Breast epithelium (tissue), 4 donors: ENCODE measurements around the gene FAT1. TPM values are rescaled to one million over a fixed set of nuclear protein-coding genes. Genes with fewer than 3 reads are reported as not detected.

Source experiments
- DNase-seq, 2 donors: peaks; one replicate each; pipeline ENCODE4 v3.0.0-alpha.2; 2019; ENCODE audit warnings: low spot score in 2 of 2
- H3K27ac ChIP-seq, 2 donors: fragments of 200-600 bp; sonication (generic) in 1 of 2; one replicate each; pipeline ENCODE4 v1.5.1; 2016 to 2019; ENCODE audit warnings: mild to moderate bottlenecking in 1 of 2
- H3K27me3 ChIP-seq, 2 donors: fragments of 200-600 bp; sonication (generic) in 1 of 2; one replicate each; pipeline versions ENCODE4 v1.5.1 to v1.6.0; 2017 to 2019; ENCODE audit warnings: control low read depth in 1 of 2, mild to moderate bottlenecking in 1 of 2
- H3K36me3 ChIP-seq: fragments of 200-600 bp; one replicate; pipeline ENCODE4 v1.5.1; 2019
- H3K4me1 ChIP-seq, 2 donors: fragments of 200-600 bp; sonication (generic); one replicate each; pipeline ENCODE4 v1.5.1; 2016 to 2019; ENCODE audit warnings: control low read depth in 1 of 2
- H3K4me3 ChIP-seq, 3 donors: fragments of 200-600 bp; sonication (generic); 1 replicate in 2 of 3; 2 replicates in 1 of 3; pipeline ENCODE4 v1.5.1; 2016 to 2019; ENCODE audit warnings: mild to moderate bottlenecking in 3 of 3, moderate library complexity in 2 of 3
- H3K9me3 ChIP-seq, 2 donors: fragments of 200-600 bp; sonication (generic) in 1 of 2; one replicate each; pipeline ENCODE4 v1.5.1; 2016 to 2019; ENCODE audit warnings: control low read depth in 1 of 2
- CTCF ChIP-seq, 3 donors: fragments of 450-650 bp; IDR thresholded peaks; one replicate each; pipeline ENCODE4 v1.5.1; 2016 to 2017; ENCODE audit warnings: antibody characterized with exemption in 3 of 3, mild to moderate bottlenecking in 3 of 3, moderate library complexity in 3 of 3
- POLR2A ChIP-seq: fragments of 450-650 bp; IDR thresholded peaks from one replicate; pipeline ENCODE4 v1.6.1; 2016; ENCODE audit warnings: antibody characterized with exemption, mild to moderate bottlenecking, moderate library complexity
- POLR2AphosphoS5 ChIP-seq, 3 donors: sonication (generic); formaldehyde crosslinking; IDR thresholded peaks; one replicate each; pipeline ENCODE4 v1.6.1; 2017; ENCODE audit warnings: antibody characterized with exemption in 3 of 3
- intact Hi-C: fragments of 100-400 bp; cut with DNase I; formaldehyde crosslinking; loops from one replicate; pipeline ENCODE4 v1.15.1; 2023; ENCODE audit warnings: low total_unique reads
- total RNA-seq, 3 donors: library from RNA; depleted of rRNA; stranded (reverse); fragments of >200 nt; gene quantifications; one replicate each; pipeline ENCODE4 v1.1.0, GENCODE V29; 2016

The FAT1 gene
- total RNA-seq, 3 donors from 2014 or later: 54.2 to 125 (median 87.2) TPM

GRCh38 chr4:186553717-186554116 lies 169.9 kb downstream of the FAT1 start:
- H3K4me3 ChIP-seq: no peak overlapping the region
- no peaks in the 10 kb centered on the region for H3K36me3 ChIP-seq
- H3K27me3 ChIP-seq: peaks cover 0 to 28% of the 10 kb centered on the region in 2 donors
- no peak overlapping the region for H3K27ac ChIP-seq
- no peak for TF ChIP-seq POLR2A
- no peak for TF ChIP-seq CTCF (IDR thresholded peaks at IDR 0.05)
- TF ChIP-seq POLR2AphosphoS5 (IDR thresholded peaks at IDR 0.05): no peak
- intact Hi-C loops: no loop called here
- H3K4me1 ChIP-seq: no peaks in the 10 kb centered on the region
- H3K9me3 ChIP-seq: no peaks in the 10 kb centered on the region
- no peak for DNase-seq

- TF ChIP-seq POLR2AphosphoS5 (IDR thresholded peaks at IDR 0.05): no peak
- TF ChIP-seq POLR2A: no peak
- TF ChIP-seq CTCF (IDR thresholded peaks at IDR 0.05): no peak
- H3K4me1 ChIP-seq: no peaks in the 10 kb centered on the region
- no peaks in the 10 kb centered on the region for H3K9me3 ChIP-seq
- no peak overlapping the region for H3K27ac ChIP-seq
- no peak overlapping the region for H3K4me3 ChIP-seq
- DNase-seq: no peak
- intact Hi-C loops: no loop called here
- no peaks in the 10 kb centered on the region for H3K36me3 ChIP-seq
- peaks cover 0 to 28% of the 10 kb centered on the region in 2 donors for H3K27me3 ChIP-seq
Observed at GRCh38 chr4:186551849-186552248, 171.8 kb downstream of the FAT1 start.

DNA sequence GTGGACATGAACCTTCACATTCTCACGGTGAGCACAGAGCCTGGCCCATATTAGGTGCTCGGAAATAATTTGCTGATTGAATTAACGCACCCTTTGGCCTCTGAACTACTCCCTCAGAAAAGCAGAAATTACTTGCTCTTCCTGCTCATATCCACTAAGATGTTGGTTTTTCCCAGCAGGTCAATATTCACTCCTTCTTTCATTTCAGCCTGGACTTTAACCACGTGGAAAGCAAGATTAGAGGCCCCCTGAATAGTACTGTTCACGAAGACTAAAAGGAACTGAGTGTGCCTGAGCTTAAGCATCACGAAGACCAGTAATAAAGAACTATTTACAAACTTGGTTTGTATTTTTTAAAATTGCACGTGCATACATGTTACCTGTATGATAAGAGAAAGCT lies 178.2 kb downstream of the FAT1 start:
- TF ChIP-seq POLR2A: no peak
- no peak for TF ChIP-seq POLR2AphosphoS5 (IDR thresholded peaks at IDR 0.05)
- no peak for TF ChIP-seq CTCF (IDR thresholded peaks at IDR 0.05)
- intact Hi-C loops: no loop called here

GRCh38 chr4:186543206-186543605 lies 180.4 kb downstream of the FAT1 start:
- intact Hi-C loops: no loop called here
- TF ChIP-seq POLR2AphosphoS5 (IDR thresholded peaks at IDR 0.05): no peak
- no peak for TF ChIP-seq CTCF (IDR thresholded peaks at IDR 0.05)
- TF ChIP-seq POLR2A: no peak
- Histone ChIP-seq H3K4me1 (no peaks in the 10 kb centered on the region), H3K4me3 (no peak overlapping the region), H3K36me3 (no peaks in the 10 kb centered on the region), H3K27ac (no peak overlapping the region), H3K9me3 (peaks cover 0 to 34% of the 10 kb centered on the region in 2 donors), H3K27me3 (no peaks in the 10 kb centered on the region)
- no peak for DNase-seq

More for the DNA sequence above, 178.2 kb downstream of the FAT1 start:
- H3K4me3 ChIP-seq: no peak overlapping the region
- no peaks in the 10 kb centered on the region for H3K36me3 ChIP-seq
- H3K27ac ChIP-seq: no peak overlapping the region
- peaks cover 0 to 23% of the 10 kb centered on the region in 2 donors for H3K9me3 ChIP-seq
- no peak for DNase-seq
- H3K27me3 ChIP-seq: peaks cover 0 to 6% of the 10 kb centered on the region in 2 donors
- no peaks in the 10 kb centered on the region for H3K4me1 ChIP-seq

DNA sequence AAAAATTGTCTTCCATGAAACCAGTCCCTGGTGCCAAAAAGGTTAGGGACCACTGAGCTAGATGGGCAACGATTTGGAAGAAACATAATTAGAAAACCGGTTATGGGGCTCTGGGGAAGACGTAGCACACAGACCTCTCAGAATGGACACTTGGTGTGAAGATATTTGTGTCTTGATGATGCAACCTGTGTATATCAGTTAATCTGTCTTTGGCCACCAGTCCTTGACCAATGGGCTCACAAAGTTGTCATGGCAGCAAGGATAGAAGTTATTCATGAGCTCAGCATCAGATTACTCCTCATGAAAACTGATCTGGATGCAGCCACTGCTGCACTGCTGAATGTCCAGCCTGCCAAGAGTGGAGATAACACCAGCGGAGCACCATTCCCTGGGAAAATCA lies 181.9 kb downstream of the FAT1 start:
- Histone ChIP-seq H3K4me1 (no peaks in the 10 kb centered on the region), H3K36me3 (no peaks in the 10 kb centered on the region), H3K9me3 (peaks cover 0 to 34% of the 10 kb centered on the region in 2 donors), H3K27me3 (no peaks in the 10 kb centered on the region), H3K27ac (no peak overlapping the region), H3K4me3 (no peak overlapping the region)
- no peak for DNase-seq
- no peak for TF ChIP-seq POLR2A
- TF ChIP-seq CTCF (IDR thresholded peaks at IDR 0.05): no peak
- no peak for TF ChIP-seq POLR2AphosphoS5 (IDR thresholded peaks at IDR 0.05)
- intact Hi-C loops: no loop called here
